GM23338 (cell line): ENCODE measurements around the gene SLC17A5. TPM values are rescaled to one million over a fixed set of nuclear protein-coding genes. Genes with fewer than 3 reads are reported as not detected.
A peak's percentile ranks its signal among the peaks of the same experiment; 100 is the strongest.
"Not testable (repeated sequence)": the region's sequence is repeated elsewhere in the genome, so short reads cannot be mapped to it uniquely, and the experiment has no call there.

Experiments
- ATAC-seq: fragments of 200-7000 bp; cut with Tn5 transposase; 3 replicates; pipeline ENCODE4 v1.9.1; 2020
- DNase-seq: peaks from one replicate; pipeline ENCODE4 v3.0.0-alpha.2; 2015; ENCODE audit warnings: low spot score
- H2AFZ ChIP-seq: fragments of 200-600 bp; sonication (generic); 2 replicates; pipeline ENCODE4 v1.8.0; 2016; ENCODE audit warnings: antibody characterized with exemption, mild to moderate bottlenecking, moderate library complexity
- H3F3A ChIP-seq: fragments of 200-600 bp; sonication (generic); replicated peaks from 2 replicates; pipeline ENCODE4 v1.8.0; 2017; ENCODE audit warnings: antibody characterized with exemption, mixed run types, low read depth
- H3K27ac ChIP-seq: fragments of 200-600 bp; sonication (generic); 2 replicates; pipeline ENCODE4 v1.6.1; 2016; ENCODE audit warnings: low read depth
- H3K27me3 ChIP-seq: fragments of 200-600 bp; sonication (generic); 2 replicates; pipeline ENCODE4 v1.8.0; 2016; ENCODE audit warnings: mild to moderate bottlenecking, mixed run types, moderate library complexity; ENCODE audit not compliant: insufficient read depth
- H3K36me3 ChIP-seq: fragments of 200-600 bp; sonication (generic); 2 replicates; pipeline ENCODE4 v1.8.0; 2016; ENCODE audit warnings: mild to moderate bottlenecking; ENCODE audit not compliant: insufficient read depth
- H3K4me1 ChIP-seq: fragments of 200-600 bp; sonication (generic); 2 replicates; pipeline ENCODE4 v1.8.0; 2016; ENCODE audit warnings: mild to moderate bottlenecking, moderate library complexity; ENCODE audit not compliant: insufficient read depth
- H3K4me2 ChIP-seq: fragments of 200-600 bp; sonication (generic); 2 replicates; pipeline ENCODE4 v1.7.1; 2017; ENCODE audit warnings: mixed run types
- H3K4me3 ChIP-seq: fragments of 200-600 bp; sonication (generic); 2 replicates; pipeline ENCODE4 v1.6.1; 2016; ENCODE audit warnings: mixed run types
- H3K79me2 ChIP-seq: fragments of 200-600 bp; sonication (generic); replicated peaks from 2 replicates; pipeline ENCODE4 v1.8.0; 2017; ENCODE audit warnings: mild to moderate bottlenecking; ENCODE audit not compliant: insufficient read depth
- H3K9me2 ChIP-seq: fragments of 200-600 bp; sonication (generic); 2 replicates; pipeline ENCODE4 v1.8.0; 2017; ENCODE audit not compliant: insufficient read depth
- H4K20me1 ChIP-seq: fragments of 200-600 bp; sonication (generic); replicated peaks from 2 replicates; pipeline ENCODE4 v1.8.0; 2017; ENCODE audit warnings: mild to moderate bottlenecking; ENCODE audit not compliant: insufficient read depth
- H3K27ac Mint-ChIP-seq: 2 replicates; pipeline ENCODE4 v1.8.0; 2020; ENCODE audit warnings: inconsistent platforms, mild to moderate bottlenecking, moderate library complexity, mixed read lengths
- H3K27me3 Mint-ChIP-seq: 3 replicates; pipeline ENCODE4 v1.8.0; 2022; ENCODE audit warnings: low read depth, mild to moderate bottlenecking, moderate library complexity, mixed read lengths, inconsistent platforms; ENCODE audit not compliant: insufficient read depth, poor library complexity
- H3K36me3 Mint-ChIP-seq: 3 replicates; pipeline ENCODE4 v1.8.0; 2021; ENCODE audit warnings: low read depth, mild to moderate bottlenecking, inconsistent platforms, moderate library complexity, mixed read lengths
- H3K4me1 Mint-ChIP-seq: 3 replicates; pipeline ENCODE4 v1.8.0; 2020; ENCODE audit warnings: mild to moderate bottlenecking, inconsistent platforms, mixed read lengths
- H3K4me3 Mint-ChIP-seq: 3 replicates; pipeline ENCODE4 v1.8.0; 2021; ENCODE audit warnings: moderate library complexity, mild to moderate bottlenecking, inconsistent platforms, mixed read lengths
- H3K9me3 Mint-ChIP-seq: 3 replicates; pipeline ENCODE4 v1.8.0; 2020; ENCODE audit warnings: moderate library complexity, mild to moderate bottlenecking, inconsistent platforms, mixed read lengths
- JUNB ChIP-seq: IDR thresholded peaks from one replicate; pipeline ENCODE4 v1.6.1; 2016; ENCODE audit warnings: antibody characterized with exemption; ENCODE audit not compliant: unreplicated experiment
- POLR2AphosphoS5 ChIP-seq: IDR thresholded peaks from 2 replicates; pipeline ENCODE4 v1.6.1; 2016; ENCODE audit warnings: antibody characterized with exemption, low read depth
- REST ChIP-seq: IDR thresholded peaks from one replicate; pipeline ENCODE4 v1.6.1; 2018; ENCODE audit warnings: antibody characterized with exemption; ENCODE audit not compliant: unreplicated experiment
- STAT1 ChIP-seq: IDR thresholded peaks from one replicate; pipeline ENCODE4 v1.6.1; 2016; ENCODE audit warnings: antibody characterized with exemption; ENCODE audit not compliant: unreplicated experiment
- ZNF114 ChIP-seq: fragments of 250-450 bp; sonication (Bioruptor Pico); IDR thresholded peaks from 2 replicates; pipeline ENCODE4 v1.5.0; 2020; ENCODE audit warnings: mild to moderate bottlenecking, moderate library complexity
- ZNF331 ChIP-seq: fragments of 250-450 bp; sonication (Bioruptor Pico); IDR thresholded peaks from 2 replicates; pipeline ENCODE4 v1.5.0; 2020; ENCODE audit warnings: low read depth, mild to moderate bottlenecking, moderate library complexity
- polyA plus RNA-seq: library from polyadenylated mRNA; unstranded; fragments of >200 nt; fragmentation: Nextera tagmentation; extraction: Ambion mirVana; gene quantifications from 2 replicates; pipeline ENCODE4 v1.2.1, GENCODE V29; 2016
- total RNA-seq: library from RNA; depleted of rRNA; stranded (reverse); fragments of >200 nt; shearing (Covaris generic); gene quantifications from 2 replicates; pipeline ENCODE4 v1.2.3, GENCODE V29; 2014
- TF ChIP-seq, protein P1 (sequence below): IDR thresholded peaks from 2 replicates; pipeline ENCODE4 v1.6.1; 2016; ENCODE audit warnings: antibody characterized with exemption

The SLC17A5 gene
- total and polyA plus RNA-seq, 2 experiments from 2014 or later, result 9.2 to 17.7 TPM

DNA sequence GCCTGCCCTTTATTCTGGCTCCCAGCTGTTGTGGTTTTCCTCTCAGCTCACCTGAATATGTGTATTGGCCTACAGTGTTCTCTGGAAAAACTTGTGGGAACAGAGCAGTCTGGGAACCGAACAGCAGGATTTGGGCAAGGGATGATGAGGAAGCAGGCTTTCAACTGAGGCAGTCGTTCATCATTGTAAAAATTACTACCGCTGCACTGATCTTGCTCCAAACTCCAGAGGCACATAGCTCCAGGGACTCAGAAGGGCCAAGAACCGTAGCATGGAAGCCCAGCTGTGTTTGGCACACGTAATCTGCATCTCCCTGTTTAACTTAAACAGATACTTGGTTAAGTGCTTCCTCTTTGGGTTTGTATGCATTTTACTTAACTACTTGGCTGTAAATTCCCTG, 84.7 kb downstream of the SLC17A5 start (continued):
- TF ChIP-seq POLR2AphosphoS5 (no peak), JUNB (no peak), STAT1 (no peak)
- TF ChIP-seq, protein P1, sequence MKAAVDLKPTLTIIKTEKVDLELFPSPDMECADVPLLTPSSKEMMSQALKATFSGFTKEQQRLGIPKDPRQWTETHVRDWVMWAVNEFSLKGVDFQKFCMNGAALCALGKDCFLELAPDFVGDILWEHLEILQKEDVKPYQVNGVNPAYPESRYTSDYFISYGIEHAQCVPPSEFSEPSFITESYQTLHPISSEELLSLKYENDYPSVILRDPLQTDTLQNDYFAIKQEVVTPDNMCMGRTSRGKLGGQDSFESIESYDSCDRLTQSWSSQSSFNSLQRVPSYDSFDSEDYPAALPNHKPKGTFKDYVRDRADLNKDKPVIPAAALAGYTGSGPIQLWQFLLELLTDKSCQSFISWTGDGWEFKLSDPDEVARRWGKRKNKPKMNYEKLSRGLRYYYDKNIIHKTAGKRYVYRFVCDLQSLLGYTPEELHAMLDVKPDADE, result no peak

DNA sequence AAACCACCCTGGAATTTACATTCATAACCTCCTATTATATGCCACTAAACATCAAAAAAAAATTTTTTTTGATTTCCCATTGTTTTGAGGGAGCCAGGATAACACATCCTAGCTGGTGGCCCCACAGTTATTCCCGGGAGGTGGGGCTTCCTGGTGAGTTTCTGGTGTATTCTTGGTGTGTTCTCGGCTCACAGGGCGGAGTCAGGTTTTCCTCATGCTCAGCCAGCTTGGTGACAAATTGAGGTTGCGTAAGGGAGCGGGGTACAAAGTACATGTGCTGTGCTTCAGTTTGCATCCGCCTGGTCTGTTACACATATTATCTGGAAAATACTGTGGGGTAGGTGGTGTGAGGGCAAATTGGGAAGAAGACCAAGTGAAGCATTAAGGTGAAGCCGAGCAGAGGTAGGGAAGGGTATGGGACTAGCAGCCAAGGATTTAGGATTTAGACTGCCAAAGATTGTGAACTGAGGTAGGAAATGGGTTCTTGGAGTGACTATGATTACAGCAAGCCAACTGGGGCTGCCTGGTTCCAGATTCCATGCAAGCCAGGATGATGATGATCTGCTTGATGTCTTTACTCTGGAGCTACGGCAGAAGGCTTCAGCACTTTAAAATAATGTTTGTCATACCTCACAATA, 86.7 kb downstream of the SLC17A5 start:
- H3K4me3 Mint-ChIP-seq, result no peak overlapping the region; the same call in 2 of the 3 replicates
- H3K27ac Mint-ChIP-seq, result peak overlapping the region; percentile 56; the same call in 1 of the 2 replicates

GRCh38 chr6:73566486-73566871, 87.3 kb downstream of the SLC17A5 start:
- not testable (repeated sequence) for H3K4me3 ChIP-seq, DNase-seq, H3K27me3 ChIP-seq, H3F3A ChIP-seq, H3K36me3 ChIP-seq, H3K36me3 Mint-ChIP-seq, H3K27me3 Mint-ChIP-seq, H4K20me1 ChIP-seq, H3K9me3 Mint-ChIP-seq, H2AFZ ChIP-seq, H3K4me3 Mint-ChIP-seq, H3K9me2 ChIP-seq, H3K79me2 ChIP-seq
- peaks cover 30% of the 10 kb centered on the region for H3K4me1 Mint-ChIP-seq
- H3K27ac Mint-ChIP-seq, result peak overlapping the region; percentile 82; the same call in 1 of the 2 replicates
- Histone ChIP-seq H3K4me2 (peak overlapping the region; percentile 7; the same call in 1 of the 2 replicates), H3K4me1 (peaks cover 15% of the 10 kb centered on the region; the same call in 1 of the 2 replicates), H3K27ac (peak overlapping the region; percentile 77)
- peak; percentile 15 for ATAC-seq

More for the DNA sequence above, 86.7 kb downstream of the SLC17A5 start:
- Histone ChIP-seq H3K9me2 (0 out of 2 replicates have a peak, but pooled peaks cover 5% of the 10 kb centered on the region), H3K36me3 (no peaks in the 10 kb centered on the region), H2AFZ (no peak overlapping the region), H3K4me1 (peaks cover 15% of the 10 kb centered on the region; the same call in 1 of the 2 replicates), H3K79me2 (no peaks in the 10 kb centered on the region), H3K4me2 (no peak overlapping the region), H3F3A (0 out of 2 replicates have a peak, but pooled peaks cover 3% of the 10 kb centered on the region), H3K27ac (peak overlapping the region; percentile 77), H4K20me1 (no peaks in the 10 kb centered on the region), H3K4me3 (no peak overlapping the region), H3K27me3 (no peaks in the 10 kb centered on the region)
- ATAC-seq, result peak; percentile 15; the same call in 1 of the 3 replicates
- DNase-seq, result peak; percentile 37
- Mint-ChIP-seq H3K27me3 (peaks cover 11% of the 10 kb centered on the region), H3K36me3 (peaks cover 7% of the 10 kb centered on the region; the same call in 2 of the 3 replicates), H3K4me1 (peaks cover 30% of the 10 kb centered on the region), H3K9me3 (peaks cover 7% of the 10 kb centered on the region)
- TF ChIP-seq, protein P1, result no peak
- TF ChIP-seq REST (no peak), ZNF114 (CRISPR knock-in tag) (no peak), ZNF331 (no peak), JUNB (no peak)
